ENCODE data around the gene OPN1SW. TPM values are rescaled to one million over a fixed set of nuclear protein-coding genes. Genes with fewer than 3 reads are reported as not detected.

Gene OPN1SW
- total and polyA plus RNA-seq, 9 of the 15 experiments (the other 6 are each of a cell fraction or from before 2014, with no cell fraction given), result 0.84 to 1.0 TPM; not detected in 7

- TF ChIP-seq YY1 (IDR thresholded peaks at IDR 0.05; ENCODE audit: borderline replicate concordance in 1 of 3, control insufficient read depth in 1 of 3, extremely low read depth in 1 of 3, insufficient read depth in 3 of 3, insufficient read length in 1 of 3, insufficient replicate concordance in 2 of 3, low read depth in 1 of 3, low read length in 2 of 3), result peak in 1 of 3 experiments; percentile 28
- no peak for TF ChIP-seq ZNF133 (CRISPR knock-in tag; IDR thresholded peaks at IDR 0.05)
- peak; percentile 62; the same call in 1 of the 2 replicates for TF ChIP-seq OTX1 (CRISPR knock-in tag; IDR thresholded peaks at IDR 0.05)
- no peak for TF ChIP-seq PURB (CRISPR knock-in tag; IDR thresholded peaks at IDR 0.05; ENCODE audit: low read depth)
- 0 out of 2 replicates have a peak, but pooled peaks have one; percentile 8 for TF ChIP-seq JUND (IDR thresholded peaks at IDR 0.05; ENCODE audit: borderline replicate concordance, low read depth, low read length)
- no peak for TF ChIP-seq JUND (tag; IDR thresholded peaks at IDR 0.05; ENCODE audit: borderline replicate concordance, low read depth, low read length)
- peak; percentile 16; the same call in 1 of the 2 replicates for TF ChIP-seq L3MBTL2 (IDR thresholded peaks at IDR 0.05)
- TF ChIP-seq FOXJ3 (CRISPR knock-in tag; IDR thresholded peaks at IDR 0.05), result no peak
- 0 out of 2 replicates have a peak, but pooled peaks have one; percentile 7 for TF ChIP-seq REST (IDR thresholded peaks at IDR 0.05; ENCODE audit: borderline replicate concordance)
- no peak for TF ChIP-seq REST (CRISPR knock-in tag; IDR thresholded peaks at IDR 0.05; ENCODE audit: low read depth)
- TF ChIP-seq IFI16 (CRISPR knock-in tag; IDR thresholded peaks at IDR 0.05), result no peak
- TF ChIP-seq SIX5 (IDR thresholded peaks at IDR 0.05; ENCODE audit: borderline replicate concordance in 1 of 2, insufficient read depth in 1 of 2, low read depth in 1 of 2, low read length in 2 of 2), result peak in 1 of 2 experiments; percentile 51; a peak in 3 of 4 replicates
- no peak for TF ChIP-seq THAP12 (CRISPR knock-in tag; IDR thresholded peaks at IDR 0.05)
- peak; percentile 13; the same call in 1 of the 2 replicates for TF ChIP-seq MYBL2 (IDR thresholded peaks at IDR 0.05; ENCODE audit: low read depth)
- no peak for TF ChIP-seq MYBL2 (CRISPR knock-in tag; IDR thresholded peaks at IDR 0.05; ENCODE audit: borderline replicate concordance)
Measured at GRCh38 chr7:128734890-128735289, 40.7 kb downstream of the OPN1SW start (continued).

Data from K562 (cell line).